ENCODE measurements around the gene CHCHD6. TPM values are rescaled to one million over a fixed set of nuclear protein-coding genes. Genes with fewer than 3 reads are reported as not detected.
A peak's percentile ranks its signal among the peaks of the same experiment; 100 is the strongest.

Gene CHCHD6
- total RNA-seq, 1 experiment from 2014 or later = 40.9 TPM

DNA sequence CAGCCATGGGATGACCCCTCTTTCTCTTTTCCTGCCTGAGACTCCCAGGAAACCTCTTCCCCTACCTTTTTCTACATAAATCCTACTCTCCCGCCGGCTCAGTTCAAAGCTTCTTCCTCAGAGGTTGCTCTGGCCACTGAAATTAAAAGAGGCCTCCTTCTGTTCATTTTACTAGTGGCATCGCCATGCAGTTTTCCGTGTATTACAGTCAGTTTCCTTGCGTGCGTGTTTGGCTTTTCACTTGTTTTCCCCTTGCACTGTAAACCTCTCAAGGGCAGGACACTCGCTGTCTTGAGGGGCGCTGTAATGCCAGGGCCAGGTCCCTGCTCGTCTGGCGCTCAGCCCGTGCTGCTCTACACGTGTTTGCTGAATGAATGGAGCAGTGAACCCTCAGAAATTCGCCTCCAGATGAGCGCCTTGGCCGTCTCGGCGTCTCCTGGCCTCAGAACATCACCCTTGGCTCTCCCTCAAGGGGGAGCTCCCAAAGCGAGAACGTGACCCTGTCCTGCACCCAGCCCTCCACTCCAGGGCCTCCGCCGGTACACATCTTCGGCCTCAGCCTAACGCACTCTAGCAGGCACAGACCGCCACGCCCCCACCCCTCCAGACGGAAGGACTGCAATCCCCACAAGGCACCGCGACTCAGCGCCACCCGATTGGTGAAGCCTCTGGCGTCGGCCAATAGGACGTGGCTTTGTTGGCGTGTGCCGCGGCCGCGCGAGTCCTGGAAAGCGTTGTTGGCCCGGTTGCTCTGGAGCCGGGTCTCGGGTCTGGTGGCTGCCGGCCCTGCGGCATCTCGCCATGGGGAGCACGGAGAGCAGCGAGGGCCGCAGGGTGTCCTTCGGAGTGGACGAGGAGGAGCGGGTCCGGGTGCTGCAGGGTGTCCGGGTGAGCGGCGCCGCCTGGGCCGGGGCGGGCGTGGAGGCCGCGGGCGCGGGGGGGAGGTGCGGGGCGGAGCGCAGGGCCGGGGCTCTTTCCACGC lies at the start of gene CHCHD6 (continued):
- TF ChIP-seq ZBTB21 (CRISPR knock-in tag; IDR thresholded peaks at IDR 0.05; ENCODE audit: borderline replicate concordance) (no peak), NR1H2 (CRISPR knock-in tag; IDR thresholded peaks at IDR 0.05) (no peak), NFYB (CRISPR knock-in tag; conservative IDR thresholded peaks at IDR 0.05; ENCODE audit: low read depth) (peak; percentile 100), ZNF396 (CRISPR knock-in tag; IDR thresholded peaks at IDR 0.05; ENCODE audit: borderline replicate concordance) (no peak), HMGA2 (CRISPR knock-in tag; IDR thresholded peaks at IDR 0.05) (no peak), PRRX2 (CRISPR knock-in tag; IDR thresholded peaks at IDR 0.05) (no peak), ZNF416 (CRISPR knock-in tag; IDR thresholded peaks at IDR 0.05) (no peak), CREB1 (CRISPR knock-in tag; IDR thresholded peaks at IDR 0.05) (no peak), ZNF263 (CRISPR knock-in tag; IDR thresholded peaks at IDR 0.05; ENCODE audit: low read depth) (peak; percentile 96), ZNF423 (CRISPR knock-in tag; IDR thresholded peaks at IDR 0.05) (no peak), ZNF512 (CRISPR knock-in tag; IDR thresholded peaks at IDR 0.05; ENCODE audit: borderline replicate concordance) (no peak), ZNF671 (CRISPR knock-in tag; IDR thresholded peaks at IDR 0.05) (no peak), JUN (CRISPR knock-in tag; IDR thresholded peaks at IDR 0.05) (no peak), ZNF121 (CRISPR knock-in tag; IDR thresholded peaks at IDR 0.05) (no peak), RELA (CRISPR knock-in tag; IDR thresholded peaks at IDR 0.05; ENCODE audit: borderline replicate concordance) (no peak), AFF4 (CRISPR knock-in tag; IDR thresholded peaks at IDR 0.05; ENCODE audit: borderline replicate concordance) (0 out of 2 replicates have a peak, but pooled peaks have one; percentile 49), SMAD4 (CRISPR knock-in tag; IDR thresholded peaks at IDR 0.05) (no peak), CDX4 (CRISPR knock-in tag; IDR thresholded peaks at IDR 0.05; ENCODE audit: borderline replicate concordance) (no peak)
- TF ChIP-seq, protein P1, sequence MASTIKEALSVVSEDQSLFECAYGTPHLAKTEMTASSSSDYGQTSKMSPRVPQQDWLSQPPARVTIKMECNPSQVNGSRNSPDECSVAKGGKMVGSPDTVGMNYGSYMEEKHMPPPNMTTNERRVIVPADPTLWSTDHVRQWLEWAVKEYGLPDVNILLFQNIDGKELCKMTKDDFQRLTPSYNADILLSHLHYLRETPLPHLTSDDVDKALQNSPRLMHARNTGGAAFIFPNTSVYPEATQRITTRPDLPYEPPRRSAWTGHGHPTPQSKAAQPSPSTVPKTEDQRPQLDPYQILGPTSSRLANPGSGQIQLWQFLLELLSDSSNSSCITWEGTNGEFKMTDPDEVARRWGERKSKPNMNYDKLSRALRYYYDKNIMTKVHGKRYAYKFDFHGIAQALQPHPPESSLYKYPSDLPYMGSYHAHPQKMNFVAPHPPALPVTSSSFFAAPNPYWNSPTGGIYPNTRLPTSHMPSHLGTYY (CRISPR knock-in tag; IDR thresholded peaks at IDR 0.05) = no peak
- TF ChIP-seq, protein P2, sequence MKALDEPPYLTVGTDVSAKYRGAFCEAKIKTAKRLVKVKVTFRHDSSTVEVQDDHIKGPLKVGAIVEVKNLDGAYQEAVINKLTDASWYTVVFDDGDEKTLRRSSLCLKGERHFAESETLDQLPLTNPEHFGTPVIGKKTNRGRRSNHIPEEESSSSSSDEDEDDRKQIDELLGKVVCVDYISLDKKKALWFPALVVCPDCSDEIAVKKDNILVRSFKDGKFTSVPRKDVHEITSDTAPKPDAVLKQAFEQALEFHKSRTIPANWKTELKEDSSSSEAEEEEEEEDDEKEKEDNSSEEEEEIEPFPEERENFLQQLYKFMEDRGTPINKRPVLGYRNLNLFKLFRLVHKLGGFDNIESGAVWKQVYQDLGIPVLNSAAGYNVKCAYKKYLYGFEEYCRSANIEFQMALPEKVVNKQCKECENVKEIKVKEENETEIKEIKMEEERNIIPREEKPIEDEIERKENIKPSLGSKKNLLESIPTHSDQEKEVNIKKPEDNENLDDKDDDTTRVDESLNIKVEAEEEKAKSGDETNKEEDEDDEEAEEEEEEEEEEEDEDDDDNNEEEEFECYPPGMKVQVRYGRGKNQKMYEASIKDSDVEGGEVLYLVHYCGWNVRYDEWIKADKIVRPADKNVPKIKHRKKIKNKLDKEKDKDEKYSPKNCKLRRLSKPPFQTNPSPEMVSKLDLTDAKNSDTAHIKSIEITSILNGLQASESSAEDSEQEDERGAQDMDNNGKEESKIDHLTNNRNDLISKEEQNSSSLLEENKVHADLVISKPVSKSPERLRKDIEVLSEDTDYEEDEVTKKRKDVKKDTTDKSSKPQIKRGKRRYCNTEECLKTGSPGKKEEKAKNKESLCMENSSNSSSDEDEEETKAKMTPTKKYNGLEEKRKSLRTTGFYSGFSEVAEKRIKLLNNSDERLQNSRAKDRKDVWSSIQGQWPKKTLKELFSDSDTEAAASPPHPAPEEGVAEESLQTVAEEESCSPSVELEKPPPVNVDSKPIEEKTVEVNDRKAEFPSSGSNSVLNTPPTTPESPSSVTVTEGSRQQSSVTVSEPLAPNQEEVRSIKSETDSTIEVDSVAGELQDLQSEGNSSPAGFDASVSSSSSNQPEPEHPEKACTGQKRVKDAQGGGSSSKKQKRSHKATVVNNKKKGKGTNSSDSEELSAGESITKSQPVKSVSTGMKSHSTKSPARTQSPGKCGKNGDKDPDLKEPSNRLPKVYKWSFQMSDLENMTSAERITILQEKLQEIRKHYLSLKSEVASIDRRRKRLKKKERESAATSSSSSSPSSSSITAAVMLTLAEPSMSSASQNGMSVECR (CRISPR knock-in tag; IDR thresholded peaks at IDR 0.05; ENCODE audit: borderline replicate concordance) = no peak
- TF ChIP-seq, protein P3, sequence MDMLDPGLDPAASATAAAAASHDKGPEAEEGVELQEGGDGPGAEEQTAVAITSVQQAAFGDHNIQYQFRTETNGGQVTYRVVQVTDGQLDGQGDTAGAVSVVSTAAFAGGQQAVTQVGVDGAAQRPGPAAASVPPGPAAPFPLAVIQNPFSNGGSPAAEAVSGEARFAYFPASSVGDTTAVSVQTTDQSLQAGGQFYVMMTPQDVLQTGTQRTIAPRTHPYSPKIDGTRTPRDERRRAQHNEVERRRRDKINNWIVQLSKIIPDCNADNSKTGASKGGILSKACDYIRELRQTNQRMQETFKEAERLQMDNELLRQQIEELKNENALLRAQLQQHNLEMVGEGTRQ (CRISPR knock-in tag; IDR thresholded peaks at IDR 0.05) = peak; percentile 16; the same call in 1 of the 2 replicates
- TF ChIP-seq, protein P4, sequence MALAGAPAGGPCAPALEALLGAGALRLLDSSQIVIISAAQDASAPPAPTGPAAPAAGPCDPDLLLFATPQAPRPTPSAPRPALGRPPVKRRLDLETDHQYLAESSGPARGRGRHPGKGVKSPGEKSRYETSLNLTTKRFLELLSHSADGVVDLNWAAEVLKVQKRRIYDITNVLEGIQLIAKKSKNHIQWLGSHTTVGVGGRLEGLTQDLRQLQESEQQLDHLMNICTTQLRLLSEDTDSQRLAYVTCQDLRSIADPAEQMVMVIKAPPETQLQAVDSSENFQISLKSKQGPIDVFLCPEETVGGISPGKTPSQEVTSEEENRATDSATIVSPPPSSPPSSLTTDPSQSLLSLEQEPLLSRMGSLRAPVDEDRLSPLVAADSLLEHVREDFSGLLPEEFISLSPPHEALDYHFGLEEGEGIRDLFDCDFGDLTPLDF (CRISPR knock-in tag; IDR thresholded peaks at IDR 0.05) = 0 out of 2 replicates have a peak, but pooled peaks have one; percentile 26
- TF ChIP-seq, protein P5, sequence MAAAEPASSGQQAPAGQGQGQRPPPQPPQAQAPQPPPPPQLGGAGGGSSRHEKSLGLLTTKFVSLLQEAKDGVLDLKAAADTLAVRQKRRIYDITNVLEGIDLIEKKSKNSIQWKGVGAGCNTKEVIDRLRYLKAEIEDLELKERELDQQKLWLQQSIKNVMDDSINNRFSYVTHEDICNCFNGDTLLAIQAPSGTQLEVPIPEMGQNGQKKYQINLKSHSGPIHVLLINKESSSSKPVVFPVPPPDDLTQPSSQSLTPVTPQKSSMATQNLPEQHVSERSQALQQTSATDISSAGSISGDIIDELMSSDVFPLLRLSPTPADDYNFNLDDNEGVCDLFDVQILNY (CRISPR knock-in tag; IDR thresholded peaks at IDR 0.05) = no peak

Measured in WTC11 (cell line).